Measurements from ENCODE around the gene SSBP3. TPM values are rescaled to one million over a fixed set of nuclear protein-coding genes. Genes with fewer than 3 reads are reported as not detected.

Gene SSBP3
- total RNA-seq, 1 experiment from 2014 or later: 42.1 TPM

GRCh38 chr1:54387419-54387818, 18.8 kb downstream of the SSBP3 start:
- CTCF ChIA-PET: no interaction called here
- BruUV-seq (replicated peaks): no TSS peak

GRCh38 chr1:54385727-54386022, 20.5 kb downstream of the SSBP3 start:
- Histone ChIP-seq H3K4me3 (ENCODE audit: low read depth, low read length) (no peak overlapping the region), H3K36me3 (ENCODE audit: control insufficient read depth, insufficient read depth, low read length) (no peaks in the 10 kb centered on the region; the same call in 1 of the 2 replicates), H3K27me3 (replicated peaks; ENCODE audit: control insufficient read depth, insufficient read depth, low read length) (no peaks in the 10 kb centered on the region), H3K9me3 (no peaks in the 10 kb centered on the region), H3K4me1 (peaks cover 29% of the 10 kb centered on the region)
- no peak for DNase-seq
- H3K27ac Mint-ChIP-seq (ENCODE audit: unreplicated experiment): peak overlapping the region; percentile 74
- no peaks in the 10 kb centered on the region for H3K9me3 Mint-ChIP-seq (ENCODE audit: unreplicated experiment)
- no peak for TF ChIP-seq CTCF (IDR thresholded peaks at IDR 0.05; ENCODE audit: insufficient read depth in 1 of 2, low read depth in 1 of 2, low read length in 1 of 2, severe bottlenecking in 1 of 2, unreplicated experiment in 1 of 2)
- H3K4me3 Mint-ChIP-seq (ENCODE audit: unreplicated experiment): peak overlapping the region; percentile 7
- peaks cover 21% of the 10 kb centered on the region for H3K4me1 Mint-ChIP-seq (ENCODE audit: low read depth, unreplicated experiment)
- no TSS peak for BruUV-seq (replicated peaks)
- intact Hi-C loops (cut with micrococcal nuclease; ENCODE audit: unreplicated experiment): no loop called here
- H3K36me3 Mint-ChIP-seq (ENCODE audit: insufficient read depth, unreplicated experiment): peaks cover 6% of the 10 kb centered on the region
- ChIA-PET POLR2A (interaction anchor here (0.5 kb wide), 1 partner anchor 103 kb away, joined by 5 read pairs; no protein-coding TSS in a partner anchor), CTCF (interaction anchor here (0.6 kb wide), 1 partner anchor 267 kb away, joined by 4 read pairs; no protein-coding TSS in a partner anchor)
- H3K27me3 Mint-ChIP-seq (ENCODE audit: insufficient read depth, unreplicated experiment): no peaks in the 10 kb centered on the region

More at GRCh38 chr1:54387419-54387818, 18.8 kb downstream of the SSBP3 start:
- Mint-ChIP-seq H3K27ac (ENCODE audit: unreplicated experiment) (no peak overlapping the region), H3K36me3 (ENCODE audit: insufficient read depth, unreplicated experiment) (peaks cover 7% of the 10 kb centered on the region), H3K4me3 (ENCODE audit: unreplicated experiment) (no peak overlapping the region), H3K9me3 (ENCODE audit: unreplicated experiment) (no peaks in the 10 kb centered on the region), H3K4me1 (ENCODE audit: low read depth, unreplicated experiment) (peaks cover 21% of the 10 kb centered on the region), H3K27me3 (ENCODE audit: insufficient read depth, unreplicated experiment) (no peaks in the 10 kb centered on the region)
- Histone ChIP-seq H3K9me3 (no peaks in the 10 kb centered on the region), H3K36me3 (ENCODE audit: control insufficient read depth, insufficient read depth, low read length) (no peaks in the 10 kb centered on the region; the same call in 1 of the 2 replicates), H3K4me3 (ENCODE audit: low read depth, low read length) (no peak overlapping the region), H3K27me3 (replicated peaks; ENCODE audit: control insufficient read depth, insufficient read depth, low read length) (no peaks in the 10 kb centered on the region), H3K4me1 (peaks cover 29% of the 10 kb centered on the region)
- intact Hi-C loops (cut with micrococcal nuclease; ENCODE audit: unreplicated experiment): no loop called here
- no peak for DNase-seq
- POLR2A ChIA-PET: no interaction called here
- TF ChIP-seq CTCF (IDR thresholded peaks at IDR 0.05; ENCODE audit: insufficient read depth in 1 of 2, low read depth in 1 of 2, low read length in 1 of 2, severe bottlenecking in 1 of 2, unreplicated experiment in 1 of 2): no peak

- Histone ChIP-seq H3K4me3 (ENCODE audit: low read depth, low read length) (no peak overlapping the region), H3K36me3 (ENCODE audit: control insufficient read depth, insufficient read depth, low read length) (no peaks in the 10 kb centered on the region; the same call in 1 of the 2 replicates), H3K4me1 (peaks cover 29% of the 10 kb centered on the region), H3K9me3 (no peaks in the 10 kb centered on the region), H3K27me3 (replicated peaks; ENCODE audit: control insufficient read depth, insufficient read depth, low read length) (no peaks in the 10 kb centered on the region)
- peaks cover 21% of the 10 kb centered on the region for H3K4me1 Mint-ChIP-seq (ENCODE audit: low read depth, unreplicated experiment)
- POLR2A ChIA-PET: interaction anchor here (0.5 kb wide), 1 partner anchor 104 kb away, joined by 5 read pairs; no protein-coding TSS in a partner anchor
- CTCF ChIA-PET: no interaction called here
- H3K27me3 Mint-ChIP-seq (ENCODE audit: insufficient read depth, unreplicated experiment): no peaks in the 10 kb centered on the region
- H3K4me3 Mint-ChIP-seq (ENCODE audit: unreplicated experiment): peak overlapping the region; percentile 7
- no peak for TF ChIP-seq CTCF (IDR thresholded peaks at IDR 0.05; ENCODE audit: insufficient read depth in 1 of 2, low read depth in 1 of 2, low read length in 1 of 2, severe bottlenecking in 1 of 2, unreplicated experiment in 1 of 2)
- peak overlapping the region; percentile 74 for H3K27ac Mint-ChIP-seq (ENCODE audit: unreplicated experiment)
- DNase-seq: no peak
- BruUV-seq (replicated peaks): no TSS peak
- intact Hi-C loops (cut with micrococcal nuclease; ENCODE audit: unreplicated experiment): loop anchor here (5.0 kb wide), 1 partner anchor 38 kb away; no protein-coding TSS in a partner anchor
- H3K36me3 Mint-ChIP-seq (ENCODE audit: insufficient read depth, unreplicated experiment): peaks cover 2% of the 10 kb centered on the region
- H3K9me3 Mint-ChIP-seq (ENCODE audit: unreplicated experiment): no peaks in the 10 kb centered on the region
Measured at GRCh38 chr1:54384918-54385726, 21.1 kb downstream of the SSBP3 start.
